ENCODE results near the gene ACBD6.

ACBD6 gene

DNA sequence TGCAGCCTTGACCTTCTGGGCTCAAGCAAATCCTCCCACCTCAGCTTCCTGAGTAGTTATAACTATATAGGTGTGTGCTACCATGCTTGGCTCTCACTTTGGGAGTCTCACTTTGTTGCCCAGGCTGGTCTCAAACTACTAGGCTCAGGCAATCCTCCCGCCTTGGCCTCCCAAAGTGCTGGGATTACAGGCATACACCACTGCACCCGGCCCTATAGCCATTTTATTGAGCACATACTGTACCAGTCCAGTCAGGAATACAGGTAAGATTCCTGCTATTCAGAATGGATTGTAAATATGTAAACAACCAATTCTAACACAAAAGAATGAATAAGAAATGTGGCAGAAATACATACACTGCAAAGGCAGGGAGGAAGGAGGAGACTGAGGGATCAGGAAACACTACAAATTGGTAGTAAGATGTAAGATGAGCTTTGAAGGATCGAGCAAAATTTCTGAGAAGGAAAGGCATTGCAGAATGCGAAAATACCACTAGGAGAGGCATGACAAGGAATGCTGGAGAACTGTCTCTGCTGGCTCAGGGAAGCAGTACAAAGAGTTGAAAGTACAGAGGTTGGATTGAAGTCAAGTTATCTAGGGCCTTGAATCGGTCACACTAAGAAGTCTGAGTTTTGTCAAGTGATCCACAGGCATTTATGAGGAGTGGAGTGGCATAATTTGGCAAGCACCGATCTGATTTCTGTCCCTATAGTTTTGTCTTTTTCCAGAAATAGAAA is 211.9 kb downstream of the ACBD6 start:
- no peak for DNase-seq

DNA sequence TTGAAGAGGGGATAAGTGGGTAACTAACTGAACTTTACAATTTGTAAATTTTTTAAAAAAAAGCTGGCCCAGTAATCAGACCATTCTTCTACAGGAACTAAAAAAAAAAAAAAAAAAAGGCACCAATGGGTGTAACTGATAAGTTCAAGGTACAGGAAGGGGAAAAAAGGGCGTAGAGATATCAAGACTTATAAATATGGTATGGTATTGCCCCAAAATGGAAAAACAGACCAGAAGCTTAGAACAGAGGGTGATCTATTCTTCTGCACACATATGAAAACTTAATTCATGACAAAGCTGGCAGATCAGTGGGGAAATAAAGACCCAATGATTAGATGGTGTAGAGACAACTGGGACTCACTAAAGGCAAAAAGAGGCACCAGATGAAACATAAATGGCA is 213.4 kb downstream of the ACBD6 start:
- no peak for DNase-seq

DNA sequence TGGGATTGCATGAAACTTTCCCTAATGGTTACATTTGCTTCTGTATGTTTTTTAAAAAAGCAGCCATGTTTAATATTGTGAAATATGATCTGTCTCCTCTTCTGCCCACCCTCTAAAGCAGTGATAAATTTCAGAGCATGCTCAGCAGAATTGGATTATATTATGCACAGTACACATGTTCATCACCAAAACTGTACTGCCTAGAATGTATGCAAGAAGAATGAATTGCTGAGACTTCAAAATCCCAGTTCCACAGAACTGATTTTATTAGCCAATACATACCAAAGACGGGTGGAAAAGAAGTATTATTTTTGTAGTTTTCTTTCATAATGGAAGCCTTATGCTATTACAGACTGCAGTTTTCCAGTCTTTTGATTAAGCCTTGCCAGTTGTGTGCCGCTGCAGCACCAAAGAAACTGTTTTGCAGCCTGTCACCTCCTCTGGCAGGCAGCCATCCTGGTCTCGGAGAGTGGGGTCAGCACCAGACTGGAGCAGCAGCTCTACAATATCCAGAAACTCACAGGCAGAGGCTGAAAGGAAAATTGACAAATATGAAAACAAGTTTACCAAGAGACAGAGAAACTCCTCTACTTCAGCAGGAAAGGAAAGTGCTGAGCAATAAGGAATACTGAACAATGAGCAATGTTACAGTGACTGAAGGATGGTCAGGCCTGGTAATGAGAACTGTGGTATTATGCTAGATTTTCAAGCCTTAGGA is 214.2 kb downstream of the ACBD6 start:
- no peak for DNase-seq

DNA sequence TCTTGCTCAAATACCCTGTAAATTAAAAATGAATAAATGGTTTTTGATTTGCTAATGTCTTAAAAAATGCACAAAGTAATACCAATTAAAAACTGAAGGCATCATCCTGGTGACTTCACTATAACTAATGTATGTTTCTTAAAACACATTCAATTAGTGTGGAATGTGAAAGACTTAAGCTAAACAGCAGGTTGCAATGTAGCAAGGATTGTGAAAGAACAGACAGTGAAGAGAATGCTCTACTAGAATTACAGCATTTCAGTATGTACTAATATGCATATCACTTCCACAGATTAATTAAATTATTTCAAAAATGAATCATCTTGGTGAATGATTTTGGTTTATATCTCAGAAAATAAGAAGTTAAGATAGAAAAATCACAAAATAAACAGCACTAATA is 216.0 kb downstream of the ACBD6 start:
- no peak for DNase-seq

DNA sequence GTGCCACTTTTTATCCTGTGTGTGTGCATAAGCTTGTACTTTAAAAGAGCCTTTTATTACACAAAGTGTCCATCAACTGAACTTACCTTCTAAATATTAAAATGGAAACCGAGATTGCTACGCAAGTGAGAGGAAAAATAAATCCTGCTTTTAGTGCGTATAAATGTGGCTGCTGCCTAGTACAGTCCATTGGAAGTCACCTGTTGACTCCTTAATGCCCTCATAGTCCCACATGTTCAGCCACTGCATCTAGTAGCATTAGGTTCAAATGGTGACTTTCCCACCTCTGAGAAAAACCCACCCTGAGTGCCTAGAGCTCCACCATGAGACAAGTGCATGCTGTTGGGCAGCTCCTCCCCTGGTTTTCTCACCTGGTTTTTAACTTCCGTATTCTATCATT is 219.3 kb downstream of the ACBD6 start:
- DNase-seq, result no peak

DNA sequence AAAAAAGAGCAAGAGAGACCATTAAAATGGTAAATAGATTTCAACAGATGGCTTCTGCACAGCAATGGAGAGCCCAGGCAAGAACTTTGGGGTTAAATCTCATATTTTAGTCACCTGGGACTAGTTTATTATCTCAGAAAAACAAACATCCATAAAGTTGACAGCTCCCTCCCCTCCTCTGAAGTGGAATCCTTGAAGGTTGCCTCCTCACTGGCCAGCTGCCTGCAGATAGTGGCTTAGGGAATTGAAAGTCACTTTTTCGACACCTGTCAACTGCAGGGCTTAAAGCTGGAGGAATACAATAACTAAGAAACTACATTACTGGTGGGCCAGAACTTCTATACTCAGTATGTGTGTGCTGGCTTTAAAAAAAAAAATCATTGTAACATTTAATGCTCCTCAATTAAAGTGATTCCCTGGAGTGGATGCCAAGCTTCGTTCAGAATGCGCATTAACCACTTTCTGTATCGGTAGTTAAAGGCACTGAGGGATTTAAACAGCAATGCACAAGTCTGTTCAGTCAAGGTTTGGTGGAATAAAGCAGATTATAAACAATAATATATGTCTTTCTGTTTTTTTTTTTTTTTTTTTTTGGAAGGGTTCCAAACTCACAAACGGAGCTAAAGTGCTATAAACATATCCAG is 219.9 kb downstream of the ACBD6 start:
- DNase-seq, result no peak

DNA sequence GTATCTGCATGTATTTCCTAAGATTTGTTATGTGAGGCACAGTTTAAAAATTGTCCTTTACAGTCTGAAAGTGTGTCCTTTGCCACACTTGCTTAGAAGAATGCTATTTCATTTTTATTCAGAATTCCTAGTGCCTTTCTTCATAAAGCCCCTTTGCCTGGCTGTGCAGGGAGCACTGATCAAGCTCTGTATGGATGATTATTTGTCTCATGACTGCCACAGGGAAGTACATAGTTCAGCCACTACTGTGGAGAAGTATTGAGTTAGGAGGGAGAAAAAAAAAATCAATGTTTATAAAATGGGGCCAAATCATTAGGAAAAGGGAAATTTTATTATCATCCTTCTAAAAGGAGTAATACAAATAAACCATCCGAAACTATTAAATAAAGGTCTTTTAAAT is 220.9 kb downstream of the ACBD6 start:
- DNase-seq, result no peak

DNA sequence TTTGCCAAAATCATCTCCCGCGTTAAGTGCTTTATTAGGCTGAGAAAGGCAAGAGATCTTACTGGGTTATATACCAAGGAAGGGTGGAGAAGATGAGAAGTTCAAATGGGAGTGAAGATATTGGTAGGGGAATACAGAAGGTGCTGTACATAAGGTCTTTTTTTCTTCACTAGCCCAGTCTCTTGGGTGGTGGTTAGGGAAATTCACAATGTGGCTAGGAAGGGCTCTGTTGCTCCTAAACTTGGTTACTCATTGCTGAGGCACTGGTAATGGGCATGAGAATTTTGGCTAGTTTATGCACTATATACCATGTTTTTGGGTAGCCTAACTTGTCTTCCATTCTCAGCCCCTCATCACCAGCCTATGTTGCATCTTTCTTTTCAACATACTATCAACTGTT is 221.8 kb downstream of the ACBD6 start:
- no peak for DNase-seq

DNA sequence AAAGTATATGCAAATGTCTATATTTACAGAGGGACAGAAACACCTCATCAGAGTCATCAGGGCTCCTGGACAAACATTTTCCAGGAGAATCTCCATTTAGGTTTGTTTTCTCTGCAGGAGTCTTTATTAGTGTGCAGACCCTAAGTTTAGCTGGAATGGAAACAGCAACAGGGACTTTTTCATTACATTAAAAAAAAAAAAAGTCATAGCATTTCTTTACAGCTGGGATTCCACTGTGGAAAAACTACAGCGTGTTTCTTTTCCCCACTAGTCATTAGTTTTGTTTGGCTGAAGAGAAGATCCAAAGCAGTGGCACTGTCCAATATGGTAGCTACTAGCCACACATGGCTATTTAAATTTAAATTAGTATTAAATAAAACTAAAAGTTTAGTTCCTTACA is 222.7 kb downstream of the ACBD6 start:
- no peak for DNase-seq

DNA sequence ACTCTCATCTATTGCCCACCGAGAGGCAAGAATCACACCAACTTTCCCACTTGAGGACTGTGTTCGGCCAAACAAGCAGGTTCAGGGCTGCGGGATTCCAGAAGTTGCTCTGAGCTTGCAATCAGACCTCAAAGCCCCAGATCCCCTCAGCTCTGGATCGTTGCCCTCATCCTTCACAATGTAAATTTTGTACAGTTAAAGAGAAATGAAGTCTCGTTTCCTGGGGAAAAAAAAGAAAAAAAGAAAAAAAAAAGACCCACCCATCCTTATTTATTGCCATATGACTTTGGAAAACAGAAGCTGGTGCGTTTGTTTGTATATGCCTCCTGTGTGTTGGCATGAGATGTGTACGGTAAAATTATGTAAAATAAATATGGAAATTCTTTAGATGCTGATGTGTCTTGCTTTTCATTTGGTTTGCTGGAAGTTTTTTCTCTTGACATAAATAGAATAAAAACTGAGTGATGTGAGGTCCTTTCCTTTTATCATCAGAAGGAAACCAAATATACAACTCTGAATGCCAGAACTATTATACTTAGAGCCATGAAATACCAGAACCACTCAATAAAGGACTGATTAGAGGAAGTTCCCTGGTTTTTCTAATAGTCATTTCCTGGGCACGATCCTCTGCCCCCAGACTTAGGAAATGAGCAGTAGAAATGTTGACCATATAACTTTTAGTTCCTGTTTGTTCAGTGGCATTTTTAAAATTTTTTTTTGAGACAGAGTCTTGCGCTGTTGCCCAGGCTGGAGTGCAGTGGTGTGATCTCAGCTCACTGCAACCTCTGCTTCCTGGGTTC is 223.6 kb downstream of the ACBD6 start:
- no peak for DNase-seq

DNA sequence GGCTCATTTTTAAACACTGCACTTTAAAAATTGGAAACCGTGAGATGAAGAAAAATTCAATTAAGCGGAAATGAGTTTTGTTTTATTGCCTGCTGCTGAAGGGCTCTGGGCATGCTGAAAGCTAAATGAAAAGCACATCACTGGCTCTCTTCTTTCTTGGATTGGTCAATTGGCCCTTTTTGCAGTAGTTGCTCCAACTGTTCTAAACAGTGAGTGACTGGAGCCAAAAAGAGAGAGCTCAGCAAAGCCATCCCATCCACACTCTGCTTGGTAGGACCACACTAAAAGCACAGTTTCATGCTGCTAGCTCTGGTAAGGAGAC is 224.2 kb downstream of the ACBD6 start:
- no peak for DNase-seq

DNA sequence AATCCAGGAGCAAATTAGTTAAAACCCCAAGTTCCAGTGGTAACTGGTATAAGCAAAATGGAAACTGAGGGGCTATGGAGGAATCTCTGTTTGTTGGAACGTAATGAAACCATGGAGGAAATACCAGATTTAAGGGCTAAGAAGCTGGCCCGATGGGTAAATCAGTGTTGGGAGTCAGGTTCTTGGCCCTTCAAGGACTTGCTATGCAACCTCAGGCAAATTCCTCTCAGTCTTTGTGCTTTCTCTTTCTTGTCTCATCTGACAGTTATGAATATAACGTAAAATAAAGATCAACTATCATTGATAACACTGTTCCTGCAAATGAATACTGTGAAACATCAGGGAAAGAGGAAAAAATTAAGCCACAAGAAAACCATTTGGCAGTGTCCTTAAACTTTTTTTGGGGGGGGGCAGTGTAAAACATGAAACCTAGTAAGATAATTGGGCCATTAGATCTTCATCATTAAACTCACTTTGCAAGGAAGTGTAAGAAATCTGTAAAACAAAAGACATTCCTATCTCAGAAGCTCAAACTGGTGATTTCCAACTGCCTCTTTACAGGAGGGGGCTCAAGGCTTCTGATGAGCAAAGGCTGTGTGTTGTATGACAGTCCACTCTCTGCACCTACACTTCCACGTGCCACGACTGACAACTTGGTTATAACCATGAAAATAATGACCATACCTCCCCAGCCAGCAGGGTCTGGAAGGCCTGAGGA is 224.7 kb downstream of the ACBD6 start:
- no peak for DNase-seq

DNA sequence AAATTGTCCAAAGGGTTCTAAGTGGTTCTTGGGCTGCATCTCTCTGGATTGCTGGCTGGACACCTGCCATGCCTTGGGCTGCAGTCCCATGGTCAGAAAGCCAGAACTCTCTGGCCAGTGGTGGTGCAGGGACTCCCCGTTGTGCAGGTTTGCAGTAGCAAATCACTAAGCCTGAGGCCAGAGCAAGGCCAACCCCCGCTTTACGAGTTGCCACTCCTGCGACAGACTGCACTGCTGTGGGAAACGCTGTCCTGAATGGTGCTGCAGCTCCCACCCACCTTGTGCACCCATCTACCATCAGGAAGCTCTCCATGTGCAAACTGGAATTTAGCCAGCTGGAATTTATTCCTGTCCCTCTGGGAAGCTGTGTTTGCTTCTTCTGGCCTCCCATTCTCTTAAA is 226.7 kb downstream of the ACBD6 start:
- no peak for DNase-seq

DNA sequence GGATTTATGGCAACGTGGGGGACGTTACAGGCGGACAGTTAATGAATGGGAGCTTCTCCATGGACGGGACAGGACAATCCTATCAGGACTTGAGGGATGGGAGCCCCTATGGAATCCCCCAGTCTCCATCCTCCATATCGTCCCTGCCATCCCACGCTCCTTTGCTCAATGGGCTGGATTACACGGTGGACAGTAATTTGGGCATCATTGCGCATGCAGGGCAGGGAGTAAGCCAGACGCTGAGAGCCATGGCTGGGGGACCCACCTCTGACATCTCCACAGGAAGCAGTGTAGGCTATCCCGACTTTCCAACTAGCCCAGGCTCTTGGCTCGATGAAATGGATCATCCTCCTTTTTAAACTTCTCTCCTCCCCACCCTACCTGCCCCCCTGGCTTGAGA is 228.2 kb downstream of the ACBD6 start:
- DNase-seq, result no peak

DNA sequence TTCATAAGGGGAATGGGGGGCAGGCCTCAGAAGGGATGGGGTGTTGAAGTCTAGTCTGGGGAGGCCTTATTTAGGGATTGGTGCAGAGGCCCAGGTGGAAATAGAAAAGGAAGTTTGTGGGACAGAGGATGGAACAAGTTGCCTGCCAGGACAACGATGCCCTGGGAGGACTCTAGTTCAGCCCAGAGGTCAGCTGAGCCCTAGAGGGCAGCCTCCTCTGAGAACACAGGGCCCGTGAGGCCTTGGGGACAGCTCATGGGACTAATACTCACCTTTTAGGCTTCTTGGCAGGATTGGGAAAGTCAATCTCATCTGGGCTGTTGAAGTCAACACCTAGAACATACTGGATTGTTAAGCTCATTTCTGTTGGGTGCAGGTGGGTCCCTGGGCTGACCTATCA is 229.3 kb downstream of the ACBD6 start:
- no peak for DNase-seq

DNA sequence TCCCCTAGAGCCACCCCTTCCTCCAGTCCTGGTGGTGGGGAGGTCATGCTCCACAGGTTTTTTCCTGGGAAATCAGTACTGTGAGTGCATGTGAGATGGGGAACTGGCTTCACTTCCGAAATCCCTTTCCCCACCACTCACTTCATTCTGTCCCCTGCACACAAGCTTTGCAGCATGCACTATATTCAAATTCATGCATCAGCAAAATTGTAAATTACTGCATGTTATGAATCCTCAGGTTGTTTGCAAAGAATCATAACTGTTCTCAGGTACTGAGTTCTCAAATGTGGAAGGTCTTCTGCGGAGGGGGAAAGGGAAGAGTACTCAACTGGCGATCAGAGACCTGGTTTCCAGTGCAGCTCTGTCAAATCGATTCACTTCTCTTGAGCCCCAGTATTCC is 230.0 kb downstream of the ACBD6 start:
- DNase-seq, result no peak

DNA sequence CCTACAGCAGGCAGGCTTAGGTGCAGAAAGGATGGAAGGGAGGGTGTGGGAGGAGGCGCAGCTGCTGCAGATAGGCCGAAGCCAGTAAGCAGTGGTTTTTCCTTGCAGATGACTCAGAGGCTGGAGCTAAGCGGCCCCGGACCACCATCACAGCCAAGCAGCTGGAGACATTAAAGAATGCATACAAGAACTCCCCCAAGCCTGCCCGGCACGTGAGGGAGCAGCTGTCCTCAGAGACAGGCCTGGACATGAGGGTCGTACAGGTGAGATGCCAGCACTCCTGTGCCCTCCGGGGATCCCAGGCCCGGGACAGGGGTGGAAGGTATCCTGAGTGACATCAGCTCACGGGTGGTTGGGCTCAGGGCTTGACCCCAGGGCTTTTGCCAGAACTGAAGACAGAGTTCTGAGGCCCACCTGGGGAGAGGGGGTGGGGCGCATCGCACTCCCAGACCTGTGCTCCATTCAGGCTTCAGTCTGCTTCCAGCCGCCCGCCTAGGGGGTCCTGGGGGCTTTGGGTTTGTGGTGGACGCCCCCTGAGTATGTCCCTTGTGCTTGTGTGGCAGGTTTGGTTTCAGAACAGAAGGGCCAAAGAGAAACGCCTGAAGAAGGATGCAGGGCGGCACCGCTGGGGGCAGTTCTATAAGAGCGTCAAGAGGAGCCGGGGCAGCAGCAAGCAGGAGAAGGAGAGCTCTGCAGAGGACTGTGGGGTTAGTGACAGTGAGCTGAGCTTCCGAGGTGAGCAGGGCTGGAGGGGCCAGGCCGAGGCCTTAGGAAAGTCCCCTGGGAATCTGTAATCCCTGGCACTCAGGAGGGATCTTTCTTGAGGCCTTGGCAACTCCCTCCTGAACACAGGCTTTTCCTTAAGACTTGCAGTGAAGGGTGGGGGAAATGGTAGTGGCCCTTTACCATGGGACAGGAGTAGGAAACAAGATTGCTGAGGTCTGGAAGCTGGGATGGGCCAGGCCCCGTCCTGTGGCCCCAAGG is 230.8 kb downstream of the ACBD6 start:
- DNase-seq, result no peak

DNA sequence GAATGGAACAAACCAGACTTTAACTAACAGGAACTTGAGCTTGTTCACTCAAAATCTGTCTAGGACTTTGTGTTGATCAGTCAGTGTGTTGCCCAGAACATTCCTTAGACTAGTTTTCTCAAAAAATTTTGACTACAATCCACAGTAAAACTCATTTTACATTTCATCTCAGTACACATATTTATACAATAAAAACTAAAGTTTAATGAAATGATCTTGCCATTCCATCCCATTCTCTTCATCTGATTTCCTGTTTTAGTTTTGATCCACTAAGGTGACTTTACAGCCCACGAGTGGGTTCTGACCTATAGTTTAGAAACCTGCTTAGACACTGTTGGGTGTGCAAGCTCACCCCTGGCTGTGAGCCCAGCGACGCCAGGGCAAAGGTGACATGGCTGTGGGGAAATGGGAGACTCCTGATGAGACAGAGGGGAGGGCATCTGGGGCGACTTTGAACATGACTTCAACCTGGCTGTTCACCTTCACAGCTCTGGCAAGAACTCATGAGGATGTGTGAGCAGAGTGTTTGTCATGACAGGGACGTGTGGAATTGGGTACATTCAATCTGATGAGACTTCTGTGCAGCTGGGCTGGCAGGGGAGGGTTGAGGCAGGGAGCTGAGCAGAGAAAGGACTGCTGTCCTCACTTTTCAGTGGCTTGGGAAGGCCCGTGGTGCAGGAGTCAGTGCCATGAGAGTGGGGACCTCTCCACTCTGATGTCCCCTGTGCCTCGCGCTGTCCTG is 231.7 kb downstream of the ACBD6 start:
- no peak for DNase-seq

DNA sequence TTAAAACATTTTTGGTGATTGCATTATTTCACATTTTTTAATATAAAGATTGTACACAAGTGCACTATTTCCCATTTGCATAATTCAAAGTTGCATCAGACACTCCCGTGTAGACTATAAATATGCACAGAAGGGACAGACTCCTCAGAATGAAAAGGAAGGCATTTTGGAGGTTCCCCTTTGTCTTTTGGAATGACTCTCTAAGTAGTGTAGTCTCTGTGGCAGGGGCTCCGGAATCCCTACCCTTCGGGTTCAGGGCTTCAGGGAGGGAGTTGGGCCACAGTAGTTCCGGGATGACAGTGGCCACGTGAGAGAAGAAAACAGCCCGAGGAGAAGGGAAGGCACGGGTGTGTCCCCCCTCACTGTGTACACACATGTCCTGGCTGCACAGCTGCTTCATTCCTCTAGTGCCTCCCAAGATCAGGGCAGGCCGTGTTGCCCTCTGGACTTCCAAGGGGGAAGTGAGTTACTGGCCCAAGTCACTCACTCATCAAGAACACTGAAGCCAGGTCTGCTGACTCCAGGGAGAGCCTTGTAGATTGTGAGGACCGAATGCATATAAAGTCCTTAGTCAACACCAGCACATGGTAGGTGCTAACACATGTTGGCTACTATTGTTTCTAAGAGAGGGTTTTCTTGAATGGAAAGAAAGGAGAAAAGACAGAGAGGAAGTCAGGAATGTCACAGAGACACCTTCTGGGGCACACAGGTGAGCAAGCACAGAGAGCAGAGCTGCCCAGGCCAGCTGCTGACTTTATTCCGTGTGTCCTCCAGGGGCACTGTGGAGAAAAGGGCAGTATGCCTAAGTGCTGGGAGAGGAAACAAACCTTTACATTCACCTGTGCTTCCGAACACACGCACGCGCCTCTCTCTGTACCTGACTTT is 232.5 kb downstream of the ACBD6 start:
- no peak for DNase-seq

DNA sequence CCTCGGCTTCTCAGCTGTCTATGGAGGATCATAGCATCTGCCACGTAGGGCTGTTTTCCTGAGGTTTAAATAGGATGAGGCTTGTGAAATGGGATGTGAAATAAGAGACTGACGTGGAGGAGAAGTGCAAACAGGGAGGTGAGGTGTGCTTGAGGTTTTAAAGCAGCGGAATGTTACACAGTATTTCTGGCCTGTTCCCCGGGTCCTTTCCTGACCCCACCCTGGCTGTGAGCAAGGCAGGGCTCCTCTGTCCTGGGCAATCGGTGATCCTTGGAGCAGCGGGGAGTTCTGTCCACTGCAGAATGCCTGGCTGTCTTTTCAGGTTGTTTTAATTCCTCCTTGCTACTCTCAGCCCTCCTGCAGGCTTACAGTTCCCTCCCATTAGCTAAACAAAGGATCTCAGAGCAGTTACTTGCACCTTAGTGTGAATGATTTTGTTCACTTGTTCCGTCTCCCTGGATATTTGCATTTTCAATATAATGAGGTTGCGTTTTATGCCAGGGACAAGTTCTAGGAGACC is 233.8 kb downstream of the ACBD6 start:
- no peak for DNase-seq

Data from CD4-positive, alpha-beta T cell treated with Interleukin-12 subunit alpha and Interleukin-12 subunit beta, for 1 hour (primary cell).